H1 (cell line): ENCODE data around the gene ELAVL2. TPM values are rescaled to one million over a fixed set of nuclear protein-coding genes. Genes with fewer than 3 reads are reported as not detected.

Experiments
- BRCA1 ChIP-seq: IDR thresholded peaks from 2 replicates; pipeline ENCODE4 v1.6.1; 2012; ENCODE audit warnings: low read depth, low read length, improper control_type of control experiment
- EGR1 ChIP-seq: IDR thresholded peaks from 2 replicates; pipeline ENCODE4 v1.6.1; 2011; ENCODE audit warnings: low read depth, low read length, borderline replicate concordance
- KDM1A ChIP-seq: fragments of 200-600, 300-600 bp; sonication (generic); IDR thresholded peaks from 2 replicates; pipeline ENCODE4 v1.7.1; 2016; ENCODE audit warnings: mild to moderate bottlenecking, low read length, borderline replicate concordance
- SAP30 ChIP-seq: fragments of 300-600 bp; sonication (generic); IDR thresholded peaks from 2 replicates; pipeline ENCODE4 v1.7.1; 2012; ENCODE audit warnings: low read length, moderate library complexity, mild to moderate bottlenecking, inconsistent platforms; ENCODE audit not compliant: insufficient read depth, insufficient replicate concordance
- SUZ12 ChIP-seq: fragments of 200-600 bp; sonication (generic); IDR thresholded peaks from 2 replicates; pipeline ENCODE4 v1.6.1; 2012; ENCODE audit warnings: mild to moderate bottlenecking, inconsistent platforms, low read length, moderate library complexity, mixed read lengths
- TAF1 ChIP-seq: IDR thresholded peaks from 2 replicates; pipeline ENCODE4 v1.6.1; 2011; ENCODE audit warnings: mild to moderate bottlenecking, low read depth, low read length
- polyA plus RNA-seq, 7 experiments: library from polyadenylated mRNA; depleted of rRNA in 3 of 7; stranded (reverse) in 5 of 7; unstranded in 2 of 7; fragments of >200 nt in 5 of 7; fragments of 200-250 nt in 2 of 7; gene quantifications; 1 replicate in 5 of 7; 2 replicates in 1 of 7; 4 replicates in 1 of 7; pipeline versions ENCODE4 v1.2.1 to v1.2.3, GENCODE V29; 2011 to 2013; ENCODE audit warnings: missing spikeins in 2 of 7, mixed read lengths in 2 of 7
- total RNA-seq: library from RNA; stranded (reverse); fragmentation: NEBNext Ultra II Directional; extraction: Animal tissue kit (Norgen Biotek cat#: 25700); gene quantifications from 2 replicates; pipeline ENCODE4 v1.2.1, GENCODE V29; 2021
- TF ChIP-seq, protein P1 (sequence below): IDR thresholded peaks from 2 replicates; pipeline ENCODE4 v1.6.1; 2012; ENCODE audit warnings: low read length, inconsistent platforms

ELAVL2 gene
- total and polyA plus RNA-seq, 2 of the 8 experiments (the other 6 are each of a cell fraction or from before 2014, with no cell fraction given): 4.9 to 21.9 TPM

DNA sequence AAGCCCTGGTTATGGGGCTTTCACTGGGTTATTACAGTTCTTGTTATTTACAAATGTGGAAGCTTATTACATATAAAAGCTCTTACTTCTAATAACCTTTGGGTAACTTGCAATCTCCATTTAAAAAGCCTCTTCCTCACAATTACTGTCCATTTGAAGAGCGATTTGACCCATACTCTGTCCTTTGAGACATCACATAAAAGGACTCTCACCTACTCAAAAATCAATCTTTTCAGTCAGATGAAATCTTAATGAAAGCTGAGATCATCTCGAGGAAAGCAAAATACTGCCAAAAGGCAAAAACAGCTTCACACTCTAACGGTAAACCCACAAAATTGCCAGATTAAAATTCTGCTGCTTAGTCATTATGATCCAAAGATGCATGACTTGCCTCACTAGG, 29.8 kb downstream of the ELAVL2 start (continued):
- no peak for TF ChIP-seq SAP30
- TF ChIP-seq, protein P1, sequence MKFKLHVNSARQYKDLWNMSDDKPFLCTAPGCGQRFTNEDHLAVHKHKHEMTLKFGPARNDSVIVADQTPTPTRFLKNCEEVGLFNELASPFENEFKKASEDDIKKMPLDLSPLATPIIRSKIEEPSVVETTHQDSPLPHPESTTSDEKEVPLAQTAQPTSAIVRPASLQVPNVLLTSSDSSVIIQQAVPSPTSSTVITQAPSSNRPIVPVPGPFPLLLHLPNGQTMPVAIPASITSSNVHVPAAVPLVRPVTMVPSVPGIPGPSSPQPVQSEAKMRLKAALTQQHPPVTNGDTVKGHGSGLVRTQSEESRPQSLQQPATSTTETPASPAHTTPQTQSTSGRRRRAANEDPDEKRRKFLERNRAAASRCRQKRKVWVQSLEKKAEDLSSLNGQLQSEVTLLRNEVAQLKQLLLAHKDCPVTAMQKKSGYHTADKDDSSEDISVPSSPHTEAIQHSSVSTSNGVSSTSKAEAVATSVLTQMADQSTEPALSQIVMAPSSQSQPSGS: no peak
- TF ChIP-seq TAF1: no peak
- no peak for TF ChIP-seq BRCA1
- TF ChIP-seq SUZ12: no peak
- no peak for TF ChIP-seq KDM1A
- TF ChIP-seq EGR1: no peak
